Stimulated activated naive CD4-positive, alpha-beta T cell (primary cell): Measurements from ENCODE around the gene NCAM1.
"Not testable (repeated sequence)": the region's sequence is repeated elsewhere in the genome, so short reads cannot be mapped to it uniquely, and the experiment has no call there.

ENCODE experiments used
- DNase-seq, 6 experiments: peaks; one replicate each; lab custom pipeline; 2025; lab: John Stamatoyannopoulos, UW

NCAM1 gene

DNA sequence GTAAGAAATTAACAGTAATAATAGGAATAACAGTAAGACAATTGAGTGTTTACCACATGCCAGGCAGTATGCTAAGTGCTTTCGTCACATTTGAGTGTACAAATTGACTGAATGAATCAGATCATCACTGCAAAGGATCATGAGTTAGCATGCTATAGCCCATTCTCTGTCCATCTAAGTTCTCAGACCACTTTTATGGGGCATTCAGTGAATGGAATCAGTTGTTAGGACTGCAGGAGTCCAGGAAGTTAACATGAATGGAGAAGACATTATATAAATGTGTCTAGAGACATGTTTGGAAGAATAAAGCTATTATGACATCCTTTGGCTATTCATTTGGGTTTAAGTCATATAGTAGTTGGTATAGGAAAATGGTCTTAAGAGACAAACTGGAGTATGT, 59.9 kb downstream of the NCAM1 start:
- DNase-seq = no peak

DNA sequence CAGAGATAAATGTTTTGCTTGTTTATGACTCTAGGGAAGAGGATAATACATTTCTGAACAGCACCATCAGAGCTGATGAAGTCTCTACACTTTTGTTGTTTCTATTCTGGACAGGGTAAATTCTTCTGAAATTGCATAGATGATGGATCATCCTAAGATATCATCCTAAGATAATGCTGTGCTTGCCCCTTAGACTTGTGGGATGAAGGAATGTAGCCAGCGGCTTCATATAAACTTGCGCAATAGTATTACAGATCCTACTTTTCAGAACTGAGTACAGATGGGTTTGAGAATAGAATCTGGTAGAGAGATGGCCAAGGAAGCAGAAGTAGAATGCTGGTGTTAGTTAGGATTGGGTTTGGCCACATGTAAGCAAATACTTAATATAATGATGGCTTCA, 61.0 kb downstream of the NCAM1 start:
- no peak for DNase-seq

DNA sequence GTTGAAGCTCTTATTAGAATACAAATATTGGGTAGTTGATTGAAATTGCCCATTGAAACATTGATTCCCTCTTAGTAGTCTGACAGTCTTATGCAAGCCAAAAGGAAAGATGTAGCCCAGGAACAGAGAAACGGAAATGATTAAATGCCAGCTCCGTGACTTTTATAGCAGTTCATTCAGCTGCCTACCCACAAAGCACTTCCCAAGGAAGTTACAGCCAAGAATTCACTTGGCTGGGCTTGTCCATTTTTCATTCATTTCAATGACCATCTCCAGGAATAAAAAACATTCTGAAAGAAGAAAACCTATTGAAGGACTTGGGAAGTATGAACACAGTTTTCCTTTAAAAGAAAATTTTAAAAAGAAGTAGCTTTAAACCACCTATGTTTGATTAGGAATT, 62.0 kb downstream of the NCAM1 start:
- no peak for DNase-seq

DNA sequence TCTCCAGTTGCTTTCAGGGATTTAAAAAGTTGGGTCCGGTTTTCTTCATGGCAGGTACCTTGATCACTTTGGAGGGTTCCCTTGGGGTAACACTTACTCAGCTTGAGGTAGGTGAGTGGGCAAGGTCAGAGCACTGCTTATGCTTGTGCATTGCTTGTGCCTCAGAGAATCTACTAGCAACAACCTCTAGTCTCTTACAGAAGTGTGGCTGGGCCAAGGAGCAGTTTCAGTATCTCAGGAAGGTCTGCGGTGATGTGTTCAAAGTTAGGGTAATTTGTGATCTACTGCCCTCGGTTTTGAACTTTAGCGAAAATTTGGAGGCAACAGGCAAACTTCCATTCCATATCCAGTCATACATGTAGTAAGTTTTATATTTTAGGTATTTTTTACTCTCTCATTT, 62.8 kb downstream of the NCAM1 start:
- no peak for DNase-seq

DNA sequence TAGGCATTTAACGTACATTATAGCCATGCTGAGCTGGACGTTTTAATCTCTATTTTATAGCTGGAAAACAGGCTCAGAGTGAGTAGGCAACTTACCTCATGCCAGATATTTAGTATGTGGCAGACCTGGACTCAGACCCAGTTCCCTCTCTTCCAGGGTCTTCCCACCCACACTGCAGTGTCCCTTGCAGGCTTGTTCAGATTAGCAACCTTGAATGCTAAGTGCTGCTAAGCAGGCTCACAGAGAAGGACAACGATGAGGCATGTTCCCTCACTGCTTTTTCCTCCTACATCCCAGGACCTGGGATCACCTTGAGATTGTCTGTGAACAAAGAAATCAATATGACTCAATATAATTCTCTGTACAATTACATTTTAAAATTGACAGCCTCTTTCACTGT, 65.6 kb downstream of the NCAM1 start:
- DNase-seq = no peak

DNA sequence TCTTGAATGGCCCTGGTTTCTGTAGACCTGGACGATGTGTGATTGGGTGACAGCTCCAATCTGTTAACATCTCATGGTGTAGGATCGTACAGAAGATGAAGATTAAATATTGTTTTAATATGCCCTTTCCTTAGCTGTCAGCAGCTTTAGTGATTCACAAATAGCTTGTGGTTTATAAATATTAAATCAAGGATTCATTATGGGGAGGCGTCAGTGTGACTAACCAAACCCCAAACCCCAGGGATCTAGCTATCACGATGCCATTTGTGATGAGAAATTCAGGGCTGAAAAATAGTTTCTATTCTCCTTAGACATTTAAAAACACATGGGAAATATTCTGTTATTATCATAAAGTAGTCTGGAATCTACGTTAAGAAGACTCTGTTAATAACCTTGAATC, 73.4 kb downstream of the NCAM1 start:
- DNase-seq = no peak

DNA sequence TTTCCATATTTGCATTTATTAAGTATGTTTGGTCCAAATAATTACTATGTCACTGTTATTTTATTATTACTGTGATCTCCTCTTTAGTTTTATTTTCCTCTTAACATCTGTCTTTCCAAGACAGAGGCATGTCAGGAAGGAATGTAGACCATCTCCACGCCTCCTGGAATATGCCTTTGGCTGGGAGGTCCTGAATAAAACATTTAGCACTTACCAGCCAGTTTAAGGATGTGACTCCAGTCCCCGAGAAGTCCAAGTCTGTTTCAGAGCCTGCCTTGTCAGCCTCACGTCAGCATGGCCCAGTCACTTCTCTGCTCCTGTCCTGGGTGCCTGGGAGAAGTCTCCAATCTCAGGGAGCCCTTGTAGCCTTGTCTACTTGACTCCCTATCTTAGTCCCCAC, 74.5 kb downstream of the NCAM1 start:
- DNase-seq = no peak

DNA sequence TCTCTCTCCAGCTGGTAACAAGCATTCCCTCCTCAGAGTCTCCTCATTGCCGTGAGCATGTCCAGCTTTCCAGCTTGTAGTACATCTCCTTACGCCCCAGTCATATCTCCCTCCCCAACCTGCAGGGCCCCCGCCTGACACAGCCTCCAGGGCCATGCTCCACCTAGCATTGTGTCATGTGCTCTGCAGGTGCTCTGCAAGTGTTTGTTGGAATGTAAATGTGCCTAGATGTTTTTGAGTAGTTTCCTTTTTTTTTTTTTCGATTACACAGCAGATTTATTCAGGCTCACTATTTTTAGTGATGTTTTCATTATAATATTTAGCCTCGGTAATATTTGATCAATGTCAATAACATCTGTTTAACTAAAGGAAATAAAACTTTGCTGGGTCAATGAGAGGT, 82.5 kb downstream of the NCAM1 start:
- no peak for DNase-seq

DNA sequence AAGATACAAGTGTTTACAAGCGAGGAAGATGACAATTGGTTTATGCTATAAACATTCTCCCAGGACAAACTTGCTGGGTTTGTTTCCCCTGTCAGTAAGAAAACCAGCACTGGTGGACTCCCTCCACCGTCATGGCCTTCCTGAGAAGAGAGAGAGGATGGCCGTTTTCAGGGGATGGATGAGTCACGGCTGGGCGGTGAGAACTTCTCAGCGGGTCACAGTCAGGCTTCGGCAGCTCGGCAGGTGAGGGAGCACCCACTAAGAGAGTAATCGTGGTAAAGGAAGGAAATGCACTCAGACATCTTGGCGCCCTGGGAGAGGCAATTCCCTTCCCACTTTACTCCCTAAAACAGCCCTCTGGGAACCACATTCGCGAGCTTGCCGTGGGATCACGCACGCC, 83.9 kb downstream of the NCAM1 start:
- no peak for DNase-seq

DNA sequence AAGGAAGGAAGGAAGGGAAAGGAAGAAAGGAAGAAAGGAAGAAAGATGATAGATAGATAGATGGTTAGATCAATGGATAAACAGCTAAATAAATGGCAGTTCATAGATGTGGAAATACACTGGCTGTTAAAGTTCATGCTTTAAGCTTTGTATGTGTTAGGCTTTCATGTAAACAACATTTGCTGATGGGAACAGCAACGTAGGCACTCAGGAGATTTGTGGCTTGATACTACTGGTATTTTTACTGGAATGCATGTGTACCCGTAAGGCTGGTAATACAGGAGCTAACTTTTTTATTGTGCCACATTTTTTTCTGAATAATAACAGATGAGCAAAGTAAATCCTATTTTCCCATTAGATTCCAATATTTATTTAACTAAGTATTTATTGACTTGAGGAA, 85.6 kb downstream of the NCAM1 start:
- no peak for DNase-seq

DNA sequence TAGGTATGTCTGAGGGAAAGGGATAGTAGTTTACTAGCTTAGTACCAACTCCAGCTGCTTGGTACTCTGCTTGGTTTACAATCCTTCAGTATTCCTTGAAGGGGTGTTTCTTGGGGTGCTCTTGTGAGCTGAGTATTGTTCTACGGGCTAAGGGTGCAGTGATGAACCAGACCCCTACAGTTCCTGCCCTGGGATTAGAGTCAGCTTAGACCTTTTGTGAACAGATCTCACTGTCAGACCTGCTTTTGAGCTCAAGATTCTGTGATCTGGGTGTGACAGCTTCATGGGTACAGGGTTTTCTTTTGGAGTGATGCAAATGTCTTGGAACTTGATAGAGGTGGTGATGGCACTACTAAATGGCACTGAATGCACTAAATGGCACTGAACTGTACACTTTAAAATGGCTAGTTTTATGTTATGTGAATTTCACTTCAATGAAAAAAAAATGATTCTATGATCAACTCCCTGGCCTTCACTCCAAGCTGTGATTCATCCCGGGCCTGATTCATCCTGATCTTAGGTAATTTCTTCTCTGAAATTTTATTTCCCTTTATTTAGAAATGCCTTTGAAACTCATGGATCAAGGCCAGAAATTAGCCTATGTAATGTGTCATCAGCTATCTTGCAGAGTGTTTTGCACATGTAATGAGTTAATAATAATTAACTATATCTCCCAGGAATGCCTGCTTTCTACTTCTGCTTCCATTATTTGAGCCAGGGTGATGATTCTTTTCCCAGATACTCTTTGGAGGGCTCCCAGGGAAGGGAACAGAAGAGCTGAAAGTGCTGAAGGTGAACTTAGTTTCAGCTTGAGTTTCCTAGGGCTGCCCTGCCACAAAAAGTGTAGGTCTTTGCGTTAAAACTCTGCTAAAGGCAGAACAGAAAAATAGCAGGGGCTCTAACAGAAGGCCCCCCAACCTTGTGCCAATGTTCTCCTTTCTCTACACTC, 87.9 kb downstream of the NCAM1 start:
- DNase-seq = no peak

DNA sequence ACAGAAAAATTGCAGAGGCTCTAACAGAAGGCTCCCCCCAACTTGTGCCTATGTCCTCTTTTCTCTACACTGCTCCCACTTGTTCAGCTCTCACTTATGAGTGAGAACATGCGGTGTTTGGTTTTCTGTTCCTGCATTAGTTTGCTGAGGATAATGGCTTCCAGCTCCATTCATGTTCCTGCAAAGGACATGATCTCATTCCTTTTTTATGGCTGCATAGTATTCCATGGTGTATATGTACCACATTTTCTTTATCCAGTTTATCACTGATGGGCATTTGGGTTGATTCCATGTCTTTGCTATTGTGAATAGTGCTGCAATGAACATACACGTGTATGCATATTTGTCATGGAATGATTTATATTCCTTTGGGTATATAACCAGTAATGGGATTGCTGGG, 91.8 kb downstream of the NCAM1 start:
- not testable (repeated sequence) for DNase-seq

DNA sequence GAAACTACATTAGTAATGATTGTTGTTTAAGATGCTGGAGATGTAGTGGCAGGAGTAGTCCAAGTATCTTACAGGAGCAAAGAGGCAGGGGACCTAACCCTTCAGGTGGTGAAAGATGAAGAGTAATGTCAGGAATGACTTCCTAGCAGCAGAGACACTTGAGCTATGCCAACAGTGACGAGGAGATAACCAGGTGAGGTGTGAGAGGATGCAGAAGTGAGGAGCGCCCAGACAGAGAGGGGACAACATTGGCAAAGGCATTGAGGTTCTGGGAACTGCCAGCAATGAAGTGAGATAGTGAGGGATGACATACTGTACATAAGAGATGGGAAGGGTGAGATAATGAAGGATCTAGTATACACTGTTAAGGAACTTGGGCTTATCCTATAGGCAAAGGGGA, 95.8 kb downstream of the NCAM1 start:
- DNase-seq = no peak

DNA sequence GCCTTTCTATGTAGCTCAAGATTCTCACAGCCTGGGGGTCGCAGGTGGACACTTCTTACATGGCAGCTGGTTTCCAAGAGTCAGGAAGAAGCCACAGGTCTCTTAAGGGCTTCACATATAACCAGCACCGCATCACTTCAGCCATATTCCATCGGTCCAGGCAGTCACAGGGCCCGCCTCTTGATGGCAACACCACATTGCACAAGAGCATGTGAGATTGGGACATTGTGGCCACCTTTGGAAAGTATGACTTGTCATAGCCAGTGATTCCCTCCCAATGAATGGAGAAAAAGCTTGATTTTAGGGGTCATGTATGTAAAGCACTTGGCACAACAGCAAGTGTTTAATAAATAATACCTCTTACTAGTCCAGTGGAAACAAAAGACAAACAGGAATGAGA, 98.3 kb downstream of the NCAM1 start:
- no peak for DNase-seq

DNA sequence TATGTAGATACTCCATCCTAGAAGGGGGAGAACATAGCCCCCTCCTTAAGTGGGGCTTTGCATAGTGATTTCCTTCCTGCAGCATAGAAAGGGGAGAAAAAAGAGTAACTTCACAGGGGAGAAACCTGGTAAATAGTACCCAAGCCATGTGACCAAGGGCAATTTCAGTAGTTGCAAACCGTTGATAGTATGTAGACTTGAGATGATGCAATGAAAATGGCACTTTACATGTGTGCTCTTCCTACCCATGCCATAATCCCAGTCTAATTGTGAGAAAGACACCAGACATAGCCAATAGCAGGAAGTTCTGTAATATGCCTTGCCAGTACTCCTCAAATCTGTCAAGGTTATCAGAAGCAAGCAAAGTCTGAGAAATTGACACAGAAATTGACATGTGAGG, 104.1 kb downstream of the NCAM1 start:
- no peak for DNase-seq

DNA sequence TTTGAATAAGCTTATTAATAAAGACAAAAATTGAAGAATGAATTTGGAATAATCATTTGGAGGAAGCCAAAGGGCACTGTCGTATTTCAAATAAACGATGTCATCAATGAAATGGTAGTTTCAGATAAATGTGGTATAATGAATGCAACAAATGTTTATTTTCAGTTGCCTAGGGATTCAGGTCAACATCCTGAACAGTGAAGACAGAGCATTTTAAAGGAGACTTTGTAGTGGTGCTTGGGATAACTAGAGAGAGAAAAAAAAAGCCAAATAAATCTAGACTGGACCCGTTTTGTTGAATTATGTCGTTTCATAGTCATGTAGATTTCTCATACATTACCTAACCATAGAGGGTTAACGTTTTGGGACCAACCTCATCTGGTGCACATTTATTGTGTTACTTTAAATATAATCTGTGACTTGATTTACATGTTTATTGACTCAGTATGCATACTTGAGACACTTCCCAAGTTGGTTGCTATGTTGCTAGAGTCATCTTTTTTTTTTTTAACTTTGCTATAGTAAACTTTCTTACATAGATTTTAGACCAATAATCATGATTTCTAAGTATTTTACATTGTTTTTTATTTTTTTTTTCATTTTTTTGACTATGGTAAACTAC, 111.1 kb downstream of the NCAM1 start:
- no peak for DNase-seq

DNA sequence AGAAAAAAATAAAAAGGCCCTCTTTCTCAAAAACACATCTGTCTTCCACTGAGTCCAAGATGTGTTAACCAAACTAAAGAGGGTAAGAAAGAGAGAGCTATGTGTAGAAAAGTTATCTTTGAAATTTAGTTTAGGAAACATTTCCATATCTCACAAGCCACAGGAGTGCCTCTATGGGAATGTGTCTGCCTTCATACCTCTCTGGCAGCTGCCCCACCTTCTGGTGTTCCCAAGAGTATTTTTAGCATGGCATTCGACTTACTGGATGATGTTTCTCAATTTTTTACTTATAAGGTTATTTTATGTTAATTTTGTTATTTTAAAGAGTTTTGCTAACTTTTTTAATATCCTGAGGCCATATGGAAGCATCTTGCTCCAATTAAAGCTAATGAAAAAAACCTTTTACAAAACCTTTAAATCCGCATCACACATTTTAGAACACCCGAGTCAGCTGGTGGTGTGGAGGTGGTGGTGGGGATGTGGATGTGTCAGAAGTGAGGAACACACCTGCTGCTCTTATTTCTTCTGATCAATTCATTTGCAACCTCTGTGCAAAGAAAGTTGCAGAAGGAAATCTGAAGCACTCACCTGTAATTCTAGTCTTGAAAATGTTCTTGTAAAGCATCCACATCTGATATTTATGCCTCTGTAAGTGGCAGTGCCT, 112.2 kb downstream of the NCAM1 start:
- no peak for DNase-seq

DNA sequence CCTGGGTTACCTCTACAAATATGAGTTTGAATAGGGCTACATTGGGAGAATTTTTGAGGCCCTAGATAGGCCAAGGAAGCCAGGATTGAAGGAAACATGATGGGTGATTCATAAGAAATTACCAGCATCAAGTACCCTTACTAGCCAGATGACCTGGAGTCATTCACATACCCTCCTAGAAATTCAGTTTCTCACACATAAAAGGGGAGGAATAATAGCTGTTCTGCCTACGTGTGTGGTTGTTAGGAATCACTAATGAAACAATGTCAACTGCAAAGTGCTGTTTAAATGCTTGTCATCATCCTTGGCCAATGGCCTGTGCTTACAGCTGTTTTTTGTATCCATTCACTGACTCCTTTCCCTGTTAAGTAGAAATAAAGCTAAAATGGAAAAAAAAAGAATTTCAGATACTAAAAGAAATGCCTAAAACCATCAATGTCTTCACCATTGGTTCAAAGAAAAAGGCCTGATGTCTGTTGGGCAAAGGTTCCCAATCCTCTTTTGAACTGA, 114.4 kb downstream of the NCAM1 start:
- DNase-seq = no peak

DNA sequence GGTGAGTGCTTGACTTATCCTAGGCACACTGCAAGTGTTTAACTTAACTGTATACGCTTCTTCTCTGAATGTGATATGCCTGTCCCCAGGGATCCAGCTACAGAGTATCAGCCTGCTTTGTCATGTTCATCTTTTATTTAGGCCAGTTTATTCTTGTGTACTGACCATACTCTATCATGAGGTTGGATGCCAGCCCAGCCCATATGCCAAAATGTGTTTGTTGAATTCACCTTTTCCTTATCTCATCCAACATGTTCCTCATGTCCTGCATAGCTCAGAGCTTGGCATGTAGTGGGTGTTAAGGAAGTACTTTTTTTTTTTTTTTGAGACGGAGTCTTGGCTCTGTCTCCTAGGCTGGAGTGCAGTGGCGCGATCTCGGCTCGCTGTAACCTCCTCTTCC, 116.2 kb downstream of the NCAM1 start:
- DNase-seq = no peak

DNA sequence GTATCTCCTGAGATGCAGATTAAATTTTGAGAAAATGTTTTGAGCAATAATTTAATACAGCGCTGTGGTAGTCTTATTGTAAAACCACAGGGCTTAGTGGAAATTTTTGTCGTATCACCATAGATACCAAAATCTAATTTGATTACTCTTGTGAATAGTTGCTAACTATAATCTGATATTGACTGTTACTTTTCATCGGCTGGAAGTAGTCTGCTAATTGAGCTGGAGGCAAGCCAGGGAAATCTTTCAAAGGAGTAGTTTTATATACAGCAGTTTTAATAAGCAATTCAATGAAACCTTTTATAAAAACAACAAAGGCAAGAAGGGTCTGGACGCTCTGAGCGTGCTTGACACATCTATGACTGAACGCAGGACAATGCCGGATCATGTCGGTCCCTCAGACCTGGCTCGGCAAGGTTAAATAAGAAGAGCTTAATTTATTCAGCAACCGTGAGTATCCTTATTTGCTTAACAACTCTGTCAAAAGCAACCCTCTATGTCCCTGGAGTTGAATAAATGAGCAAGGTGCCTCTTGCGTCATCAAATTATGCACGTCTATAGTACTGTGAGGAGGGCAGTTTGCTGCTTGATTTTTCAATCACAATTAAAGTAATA, 121.2 kb downstream of the NCAM1 start:
- no peak for DNase-seq

DNA sequence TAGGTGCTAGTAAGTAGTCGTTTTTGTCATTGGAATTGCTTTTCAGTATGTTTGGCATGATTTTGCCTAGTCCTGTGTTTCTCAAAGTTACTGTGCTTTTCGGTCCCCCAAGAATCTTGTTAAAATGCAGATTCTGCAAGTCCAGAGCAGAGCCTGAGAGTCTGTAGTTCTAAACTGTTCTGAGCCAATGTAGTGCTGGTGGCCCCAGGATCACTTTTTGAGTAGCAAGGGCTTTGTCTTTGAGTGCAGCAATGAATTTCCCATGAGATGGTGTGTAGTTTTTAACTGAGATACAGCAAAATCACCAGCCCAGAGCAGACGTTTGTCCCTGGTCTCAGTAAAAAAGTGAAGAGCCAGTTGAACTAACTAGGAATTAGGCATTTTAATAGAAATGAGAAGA, 122.4 kb downstream of the NCAM1 start:
- DNase-seq = no peak

DNA sequence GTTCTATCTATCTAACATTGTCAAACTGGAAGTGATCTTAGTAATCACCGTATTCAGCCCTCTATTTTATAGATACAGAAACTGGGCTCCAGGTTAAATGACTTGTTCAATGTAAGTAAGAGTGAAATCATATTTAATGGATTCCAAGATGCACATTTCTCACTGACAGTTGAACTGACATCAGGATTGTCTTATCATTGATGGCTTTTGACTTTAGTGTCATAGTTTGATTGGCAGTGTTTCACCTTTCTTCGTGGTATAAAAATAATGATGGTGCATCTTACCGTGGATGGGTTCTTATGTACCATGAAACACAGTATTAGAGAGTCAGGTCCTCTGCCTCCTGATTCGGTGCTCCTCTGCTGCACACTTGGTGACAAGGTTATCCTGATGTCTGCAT, 123.1 kb downstream of the NCAM1 start:
- DNase-seq = no peak

DNA sequence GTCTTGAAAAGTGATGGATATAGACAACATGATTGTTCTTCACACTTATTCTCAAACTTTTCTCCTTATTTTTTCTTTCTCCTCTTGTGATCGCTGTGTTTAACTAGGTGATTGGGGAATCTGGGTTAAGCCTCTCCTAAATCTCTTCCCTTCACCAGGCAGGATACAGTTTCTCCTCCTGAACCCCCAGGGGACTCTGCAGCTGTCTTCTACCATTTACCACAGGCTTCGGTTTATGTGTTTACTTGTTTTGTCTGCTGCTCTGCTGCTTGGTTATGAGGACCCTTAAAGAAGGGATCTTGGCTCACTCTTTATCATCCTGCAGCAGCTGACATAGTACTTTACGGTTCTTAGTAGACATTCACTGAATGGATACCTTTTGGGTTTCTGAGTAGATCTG, 124.2 kb downstream of the NCAM1 start:
- DNase-seq = no peak
